ENCODE results near the gene RUSF1. TPM values are rescaled to one million over a fixed set of nuclear protein-coding genes. Genes with fewer than 3 reads are reported as not detected.

RUSF1 gene
- polyA plus RNA-seq, 3 donors, result 10.3 to 45.1 (median 11.8) TPM

GRCh38 chr16:31477220-31478216, 30.7 kb downstream of the RUSF1 start:
- peak overlapping the region; percentile 86 to 88 for H3K4me3 Mint-ChIP-seq
- no peak overlapping the region for H3K27ac ChIP-seq (ENCODE audit: low read depth in 1 of 2, low read length in 2 of 2)
- TF ChIP-seq, protein P1, sequence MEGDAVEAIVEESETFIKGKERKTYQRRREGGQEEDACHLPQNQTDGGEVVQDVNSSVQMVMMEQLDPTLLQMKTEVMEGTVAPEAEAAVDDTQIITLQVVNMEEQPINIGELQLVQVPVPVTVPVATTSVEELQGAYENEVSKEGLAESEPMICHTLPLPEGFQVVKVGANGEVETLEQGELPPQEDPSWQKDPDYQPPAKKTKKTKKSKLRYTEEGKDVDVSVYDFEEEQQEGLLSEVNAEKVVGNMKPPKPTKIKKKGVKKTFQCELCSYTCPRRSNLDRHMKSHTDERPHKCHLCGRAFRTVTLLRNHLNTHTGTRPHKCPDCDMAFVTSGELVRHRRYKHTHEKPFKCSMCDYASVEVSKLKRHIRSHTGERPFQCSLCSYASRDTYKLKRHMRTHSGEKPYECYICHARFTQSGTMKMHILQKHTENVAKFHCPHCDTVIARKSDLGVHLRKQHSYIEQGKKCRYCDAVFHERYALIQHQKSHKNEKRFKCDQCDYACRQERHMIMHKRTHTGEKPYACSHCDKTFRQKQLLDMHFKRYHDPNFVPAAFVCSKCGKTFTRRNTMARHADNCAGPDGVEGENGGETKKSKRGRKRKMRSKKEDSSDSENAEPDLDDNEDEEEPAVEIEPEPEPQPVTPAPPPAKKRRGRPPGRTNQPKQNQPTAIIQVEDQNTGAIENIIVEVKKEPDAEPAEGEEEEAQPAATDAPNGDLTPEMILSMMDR (IDR thresholded peaks at IDR 0.05), result no peak

More at GRCh38 chr16:31477220-31478216, 30.7 kb downstream of the RUSF1 start:
- Histone ChIP-seq H2AFZ (ENCODE audit: insufficient read depth, low read depth, low read length, poor library complexity, severe bottlenecking) (peak overlapping the region; percentile 91), H4K20me1 (ENCODE audit: insufficient read depth, low read length) (no peaks in the 10 kb centered on the region), H3K9me3 (replicated peaks in 1 of 2; ENCODE audit: control insufficient read depth in 1 of 2, insufficient read depth in 1 of 2, low read length in 2 of 2) (peaks cover 0 to 5% of the 10 kb centered on the region in 2 donors), H3K36me3 (replicated peaks in 1 of 2; ENCODE audit: control insufficient read depth in 1 of 2, insufficient read depth in 2 of 2, low read length in 2 of 2) (no peaks in the 10 kb centered on the region), H3K27me3 (ENCODE audit: control insufficient read depth in 2 of 2, insufficient read depth in 2 of 2, low read length in 2 of 2) (peaks cover 0 to 16% of the 10 kb centered on the region in 2 donors), H3K4me2 (replicated peaks; ENCODE audit: extremely low read depth, low read length, poor library complexity, severe bottlenecking) (peak overlapping the region; percentile 87), H3K79me2 (ENCODE audit: insufficient read depth, low read length) (no peaks in the 10 kb centered on the region), H3K4me3 (replicated peaks in 1 of 3; ENCODE audit: low read depth in 2 of 3, low read length in 3 of 3) (peak overlapping the region; percentile 30 to 78 (median 40)), H3K4me1 (ENCODE audit: control insufficient read depth in 1 of 2, insufficient read depth in 2 of 2, low read length in 2 of 2) (peaks cover 18 to 30% of the 10 kb centered on the region in 2 donors), H3K9ac (ENCODE audit: insufficient read depth, low read length, poor library complexity, severe bottlenecking) (peak overlapping the region; percentile 36)
- WGBS (ENCODE audit: insufficient coverage), result 16% methylated on average over 58 of the region's 67 CpGs
- H3K36me3 Mint-ChIP-seq, result peaks cover 0 to 3% of the 10 kb centered on the region in 2 donors
- H3K9me3 Mint-ChIP-seq, result peaks cover 5 to 7% (median 6%) of the 10 kb centered on the region in 7 donors
- intact Hi-C loops (cut with micrococcal nuclease), result no loop called here
- H3K4me1 Mint-ChIP-seq, result peaks cover 33% of the 10 kb centered on the region
- H3K27ac Mint-ChIP-seq, result peak overlapping the region in 3 of 7 donors; percentile 13 to 53 (median 23)
- H3K27me3 Mint-ChIP-seq (ENCODE audit: low read depth in 3 of 3), result peaks cover 2 to 48% (median 32%) of the 10 kb centered on the region in 3 donors
- DNase-seq, result peak in 2 of 3 donors; percentile 20 to 29

Measured in CD14-positive monocyte (primary cell).